ENCODE results near the gene SHF.

Gene SHF

GRCh38 chr15:45231864-45232562, 44.2 kb upstream of the SHF start:
- Histone ChIP-seq H4K20me1 (ENCODE audit: insufficient read depth, low read length, poor library complexity, severe bottlenecking) (no peaks in the 10 kb centered on the region), H3K4me2 (ENCODE audit: low read depth, low read length, poor library complexity, severe bottlenecking) (no peak overlapping the region), H3K9me3 (ENCODE audit: insufficient read depth, low read depth, low read length) (peaks cover 6% of the 10 kb centered on the region; the same call in 1 of the 2 replicates), H3K9ac (ENCODE audit: low read depth, low read length, poor library complexity, severe bottlenecking) (no peak overlapping the region), H3K27me3 (ENCODE audit: insufficient read depth, low read length, poor library complexity, severe bottlenecking) (no peaks in the 10 kb centered on the region), H3K9me2 (replicated peaks; ENCODE audit: low read depth, low read length) (no peaks in the 10 kb centered on the region), H2AFZ (ENCODE audit: low read length) (no peak overlapping the region), H3K79me2 (ENCODE audit: insufficient read depth, low read length) (no peaks in the 10 kb centered on the region), H3K4me1 (ENCODE audit: insufficient read depth, low read length, poor library complexity, severe bottlenecking) (no peaks in the 10 kb centered on the region), H3K36me3 (ENCODE audit: insufficient read depth, low read length) (no peaks in the 10 kb centered on the region), H3F3A (ENCODE audit: low read depth) (no peaks in the 10 kb centered on the region), H3K4me3 (ENCODE audit: low read length, poor library complexity, severe bottlenecking) (no peak overlapping the region)
- TF ChIP-seq EZH2phosphoT487 (IDR thresholded peaks at IDR 0.05; ENCODE audit: borderline replicate concordance) (no peak), CTCF (conservative IDR thresholded peaks at IDR 0.05; ENCODE audit: low read length) (no peak)

- no peak overlapping the region for H3K4me2 ChIP-seq (ENCODE audit: low read depth, low read length, poor library complexity, severe bottlenecking)
- no peaks in the 10 kb centered on the region for H3K4me1 ChIP-seq (ENCODE audit: insufficient read depth, low read length, poor library complexity, severe bottlenecking)
- no peaks in the 10 kb centered on the region for H4K20me1 ChIP-seq (ENCODE audit: insufficient read depth, low read length, poor library complexity, severe bottlenecking)
- H3K27me3 ChIP-seq (ENCODE audit: insufficient read depth, low read length, poor library complexity, severe bottlenecking): no peaks in the 10 kb centered on the region
- TF ChIP-seq CTCF (conservative IDR thresholded peaks at IDR 0.05; ENCODE audit: low read length) (no peak), EZH2phosphoT487 (IDR thresholded peaks at IDR 0.05; ENCODE audit: borderline replicate concordance) (no peak)
- H3K79me2 ChIP-seq (ENCODE audit: insufficient read depth, low read length): no peaks in the 10 kb centered on the region
- H3K9ac ChIP-seq (ENCODE audit: low read depth, low read length, poor library complexity, severe bottlenecking): no peak overlapping the region
- H2AFZ ChIP-seq (ENCODE audit: low read length): no peak overlapping the region
- no peaks in the 10 kb centered on the region for H3K36me3 ChIP-seq (ENCODE audit: insufficient read depth, low read length)
- H3F3A ChIP-seq (ENCODE audit: low read depth): no peaks in the 10 kb centered on the region
- H3K9me3 ChIP-seq (ENCODE audit: insufficient read depth, low read depth, low read length): peaks cover 6% of the 10 kb centered on the region; the same call in 1 of the 2 replicates
- H3K9me2 ChIP-seq (replicated peaks; ENCODE audit: low read depth, low read length): no peaks in the 10 kb centered on the region
- H3K4me3 ChIP-seq (ENCODE audit: low read length, poor library complexity, severe bottlenecking): no peak overlapping the region
These were observed 43.4 kb upstream of the SHF start for GRCh38 chr15:45231132-45231531.

- Histone ChIP-seq H3K4me3 (ENCODE audit: low read length, poor library complexity, severe bottlenecking) (no peak overlapping the region), H2AFZ (ENCODE audit: low read length) (no peak overlapping the region), H4K20me1 (ENCODE audit: insufficient read depth, low read length, poor library complexity, severe bottlenecking) (no peaks in the 10 kb centered on the region), H3K36me3 (ENCODE audit: insufficient read depth, low read length) (no peaks in the 10 kb centered on the region), H3K4me1 (ENCODE audit: insufficient read depth, low read length, poor library complexity, severe bottlenecking) (no peaks in the 10 kb centered on the region), H3F3A (ENCODE audit: low read depth) (no peaks in the 10 kb centered on the region), H3K9me2 (replicated peaks; ENCODE audit: low read depth, low read length) (no peaks in the 10 kb centered on the region), H3K9ac (ENCODE audit: low read depth, low read length, poor library complexity, severe bottlenecking) (no peak overlapping the region), H3K4me2 (ENCODE audit: low read depth, low read length, poor library complexity, severe bottlenecking) (no peak overlapping the region), H3K79me2 (ENCODE audit: insufficient read depth, low read length) (no peaks in the 10 kb centered on the region), H3K9me3 (ENCODE audit: insufficient read depth, low read depth, low read length) (peaks cover 6% of the 10 kb centered on the region; the same call in 1 of the 2 replicates), H3K27me3 (ENCODE audit: insufficient read depth, low read length, poor library complexity, severe bottlenecking) (no peaks in the 10 kb centered on the region)
- TF ChIP-seq CTCF (conservative IDR thresholded peaks at IDR 0.05; ENCODE audit: low read length) (no peak), EZH2phosphoT487 (IDR thresholded peaks at IDR 0.05; ENCODE audit: borderline replicate concordance) (no peak)
These were observed 42.6 kb upstream of the SHF start for GRCh38 chr15:45230245-45230965.

Measured in Loucy (cell line).